Endodermal cell (in vitro differentiated cells): ENCODE data around the gene CHI3L1. TPM values are rescaled to one million over a fixed set of nuclear protein-coding genes. Genes with fewer than 3 reads are reported as not detected.

ENCODE experiments used
- DNase-seq: peaks from one replicate; pipeline ENCODE4 v3.0.0-alpha.2; 2017
- H3K27ac ChIP-seq: 2 replicates; pipeline ENCODE4 v1.5.1; 2013; ENCODE audit warnings: mild to moderate bottlenecking, low read depth, low read length, moderate library complexity
- H3K27me3 ChIP-seq: 2 replicates; pipeline ENCODE4 v1.6.1; 2013; ENCODE audit warnings: mild to moderate bottlenecking, low read length, moderate library complexity; ENCODE audit not compliant: insufficient read depth, control insufficient read depth, poor library complexity, severe bottlenecking
- H3K36me3 ChIP-seq: 2 replicates; pipeline ENCODE4 v1.7.0; 2013; ENCODE audit warnings: mild to moderate bottlenecking, low read length, moderate library complexity; ENCODE audit not compliant: control insufficient read depth, insufficient read depth
- H3K4me1 ChIP-seq: one replicate; pipeline ENCODE4 v1.7.0; 2013; ENCODE audit warnings: low read length; ENCODE audit not compliant: control insufficient read depth, insufficient read depth
- H3K4me3 ChIP-seq: 2 replicates; pipeline ENCODE4 v1.5.1; 2013; ENCODE audit warnings: mild to moderate bottlenecking, low read length, moderate library complexity
- H3K9ac ChIP-seq: 2 replicates; pipeline ENCODE4 v1.6.1; 2013; ENCODE audit warnings: mild to moderate bottlenecking, low read length, moderate library complexity; ENCODE audit not compliant: poor library complexity, severe bottlenecking; ENCODE audit errors: extremely low read depth
- H3K9me3 ChIP-seq: 2 replicates; pipeline ENCODE4 v1.6.1; 2013; ENCODE audit warnings: mild to moderate bottlenecking, low read length, moderate library complexity; ENCODE audit not compliant: control insufficient read depth
- H3K27ac Mint-ChIP-seq: 2 replicates; pipeline ENCODE4 v1.8.0; 2020; ENCODE audit warnings: mixed read lengths
- H3K27me3 Mint-ChIP-seq: 2 replicates; pipeline ENCODE4 v1.8.0; 2021; ENCODE audit warnings: mild to moderate bottlenecking, mixed read lengths; ENCODE audit not compliant: insufficient read depth
- H3K36me3 Mint-ChIP-seq: 2 replicates; pipeline ENCODE4 v1.8.0; 2020; ENCODE audit warnings: low read depth, mixed read lengths
- H3K4me1 Mint-ChIP-seq: 2 replicates; pipeline ENCODE4 v1.8.0; 2020; ENCODE audit warnings: mixed read lengths
- H3K4me3 Mint-ChIP-seq: 2 replicates; pipeline ENCODE4 v1.8.0; 2020; ENCODE audit warnings: mild to moderate bottlenecking, moderate library complexity, mixed read lengths
- H3K9me3 Mint-ChIP-seq: 2 replicates; pipeline ENCODE4 v1.8.0; 2020; ENCODE audit warnings: mild to moderate bottlenecking, mixed read lengths
- CTCF ChIP-seq: fragments of 200-600 bp; sonication (generic); conservative IDR thresholded peaks from 2 replicates; pipeline ENCODE4 v1.5.0; 2021; ENCODE audit warnings: antibody characterized with exemption, mild to moderate bottlenecking
- WGBS, 2 experiments: methylation state at CpG; one replicate each; pipeline versions ENCODE4 v1.1.5 to v1.1.7; 2013; ENCODE audit warnings: missing lambda C conversion rate in 2 of 2, mixed read lengths in 1 of 2; ENCODE audit not compliant: insufficient coverage in 1 of 2, insufficient read length in 1 of 2; 5-methylcytosine and 5-hydroxymethylcytosine counted together
- total RNA-seq, 2 donors: library from RNA; stranded (reverse); fragmentation: NEBNext Ultra II Directional in 1 of 2; extraction: Animal tissue kit (Norgen Biotek cat#: 25700) in 1 of 2; gene quantifications; 2 replicates in 1 of 2; 3 replicates in 1 of 2; pipeline ENCODE4 v1.2.1, GENCODE V29; 2021

Gene CHI3L1
- total RNA-seq, 2 donors from 2014 or later: 0.18 to 1.1 TPM

GRCh38 chr1:203167913-203168200 is 18.6 kb downstream of the CHI3L1 start:
- Histone ChIP-seq H3K9me3 (no peaks in the 10 kb centered on the region), H3K27me3 (no peaks in the 10 kb centered on the region), H3K9ac (no peak overlapping the region), H3K27ac (no peak overlapping the region), H3K4me3 (no peak overlapping the region), H3K4me1 (peaks cover 2% of the 10 kb centered on the region), H3K36me3 (no peaks in the 10 kb centered on the region)
- Mint-ChIP-seq H3K4me3 (no peak overlapping the region), H3K36me3 (peaks cover 5% of the 10 kb centered on the region), H3K9me3 (no peaks in the 10 kb centered on the region), H3K27me3 (peaks cover 8% of the 10 kb centered on the region), H3K27ac (no peak overlapping the region), H3K4me1 (peaks cover 7% of the 10 kb centered on the region)
- WGBS, 2 experiments: 92% methylated on average over 5 of the region's 5 CpGs; no CpG with 5 or more reads in 1 of the 2 experiments
- no peak for DNase-seq
- TF ChIP-seq CTCF: no peak

- Histone ChIP-seq H3K27me3 (no peaks in the 10 kb centered on the region), H3K9me3 (no peaks in the 10 kb centered on the region), H3K4me1 (no peaks in the 10 kb centered on the region), H3K27ac (no peak overlapping the region), H3K4me3 (no peak overlapping the region), H3K9ac (no peak overlapping the region), H3K36me3 (no peaks in the 10 kb centered on the region)
- H3K4me3 Mint-ChIP-seq: no peak overlapping the region
- no peak for DNase-seq
- H3K27me3 Mint-ChIP-seq: peaks cover 8% of the 10 kb centered on the region
- H3K9me3 Mint-ChIP-seq: no peaks in the 10 kb centered on the region
- TF ChIP-seq CTCF: no peak
- H3K4me1 Mint-ChIP-seq: peaks cover 3% of the 10 kb centered on the region
- 90 to 95% methylated on average over 9 to 23 of the region's 23 CpGs for WGBS, 2 experiments
- no peak overlapping the region for H3K27ac Mint-ChIP-seq
- peaks cover 5% of the 10 kb centered on the region for H3K36me3 Mint-ChIP-seq
Observed at GRCh38 chr1:203167026-203167912, 19.2 kb downstream of the CHI3L1 start.

- peaks cover 5% of the 10 kb centered on the region for H3K36me3 Mint-ChIP-seq
- Histone ChIP-seq H3K9me3 (no peaks in the 10 kb centered on the region), H3K4me3 (no peak overlapping the region), H3K36me3 (no peaks in the 10 kb centered on the region), H3K9ac (no peak overlapping the region), H3K27me3 (no peaks in the 10 kb centered on the region), H3K4me1 (no peaks in the 10 kb centered on the region), H3K27ac (no peak overlapping the region)
- peaks cover 8% of the 10 kb centered on the region for H3K27me3 Mint-ChIP-seq
- DNase-seq: peak; percentile 75
- H3K4me3 Mint-ChIP-seq: no peak overlapping the region
- 84 to 97% methylated on average over 7 to 14 of the region's 14 CpGs for WGBS, 2 experiments
- no peak overlapping the region for H3K27ac Mint-ChIP-seq
- peak; percentile 70 for TF ChIP-seq CTCF
- H3K4me1 Mint-ChIP-seq: peaks cover 2% of the 10 kb centered on the region
- H3K9me3 Mint-ChIP-seq: no peaks in the 10 kb centered on the region
Observed at GRCh38 chr1:203166192-203166940, 20.1 kb downstream of the CHI3L1 start.
